ENCODE data around the gene FHIT. TPM values are rescaled to one million over a fixed set of nuclear protein-coding genes. Genes with fewer than 3 reads are reported as not detected.

FHIT gene
- total and polyA plus RNA-seq, 10 of the 15 experiments (the other 5 are each of a cell fraction or from before 2014, with no cell fraction given) = 4.2 to 14.9 (median 9.4) TPM

DNA sequence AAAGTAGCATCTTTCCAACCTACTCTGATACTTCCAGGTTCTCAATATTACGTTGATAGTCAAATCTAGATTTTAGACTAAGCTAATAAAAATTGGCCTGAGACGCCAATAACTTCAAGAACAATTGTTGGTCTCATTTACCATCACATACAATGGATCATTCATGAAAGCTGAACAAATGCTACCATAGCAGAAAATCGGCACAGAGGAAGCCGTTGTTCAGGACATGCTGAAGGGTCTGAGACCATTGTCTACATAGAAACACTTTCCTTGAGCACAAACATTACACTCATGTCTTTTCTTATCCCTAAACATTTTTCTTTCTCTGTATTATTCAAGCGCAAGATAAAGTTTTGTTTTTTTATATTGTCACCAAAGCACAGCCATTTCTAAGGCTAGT lies 37.2 kb upstream of the FHIT start:
- Histone ChIP-seq H3K4me2 (ENCODE audit: control insufficient read depth, insufficient read depth) (no peak overlapping the region), H3K4me1 (ENCODE audit: control insufficient read depth, insufficient read depth, low read length) (no peaks in the 10 kb centered on the region), H3K27me3 (replicated peaks in 1 of 2; ENCODE audit: control insufficient read depth in 2 of 2, insufficient read depth in 2 of 2, low read length in 1 of 2) (no peaks in the 10 kb centered on the region), H3K9ac (ENCODE audit: control insufficient read depth, insufficient read depth, low read length) (no peak overlapping the region), H3K4me3 (no peak overlapping the region), H3K79me2 (ENCODE audit: control insufficient read depth, insufficient read depth, low read length) (no peaks in the 10 kb centered on the region), H3K27ac (ENCODE audit: control insufficient read depth, insufficient read depth) (no peak overlapping the region), H3K9me3 (replicated peaks; ENCODE audit: control insufficient read depth, insufficient read depth, low read length) (no peaks in the 10 kb centered on the region), H4K20me1 (ENCODE audit: control insufficient read depth, insufficient read depth) (no peaks in the 10 kb centered on the region), H2AFZ (ENCODE audit: control insufficient read depth, low read depth, low read length) (no peak overlapping the region), H3K36me3 (ENCODE audit: control insufficient read depth in 2 of 2, insufficient read depth in 2 of 2, low read length in 1 of 2) (no peaks in the 10 kb centered on the region)
- ChIA-PET SMC1A (ENCODE audit: uncharacterized antibody, unreplicated experiment) (interaction anchor here (1.2 kb wide), 1 partner anchor 23 kb away, joined by 4 read pairs; no protein-coding TSS in a partner anchor), RAD21 (ENCODE audit: unreplicated experiment) (no interaction called here), POLR2A (no interaction called here), CTCF (no interaction called here)
- in situ Hi-C loops (cut with MboI) = no loop called here
- 37% methylated on average over 5 of the region's 5 CpGs for WGBS (ENCODE audit: insufficient coverage, insufficient replicate concordance, low lambda C conversion rate, missing lambda C conversion rate)
- no peak for ATAC-seq
- intact Hi-C loops (cut with micrococcal nuclease; ENCODE audit: unreplicated experiment) = no loop called here
- DNase-seq (ENCODE audit: low read depth, low spot score) = no peak
- no peak for TF ChIP-seq BACH1 (IDR thresholded peaks at IDR 0.05; ENCODE audit: borderline replicate concordance)
- TF ChIP-seq SIN3A (IDR thresholded peaks at IDR 0.05; ENCODE audit: low read depth, low read length) = no peak
- TF ChIP-seq HCFC1 (IDR thresholded peaks at IDR 0.05; ENCODE audit: low read length) = no peak
- no peak for TF ChIP-seq LARP7 (IDR thresholded peaks at IDR 0.05)
- no peak for TF ChIP-seq RUNX3 (IDR thresholded peaks at IDR 0.05; ENCODE audit: low read length)
- TF ChIP-seq IKZF1 (conservative IDR thresholded peaks at IDR 0.05) = no peak
- TF ChIP-seq NR2F1 (conservative IDR thresholded peaks at IDR 0.05) = no peak
- no peak for TF ChIP-seq ZNF592 (IDR thresholded peaks at IDR 0.05)
- TF ChIP-seq EZH2 (IDR thresholded peaks at IDR 0.05; ENCODE audit: borderline replicate concordance, control insufficient read depth, low read depth, low read length) = no peak
- no peak for TF ChIP-seq PAX5 (IDR thresholded peaks at IDR 0.05; ENCODE audit: borderline replicate concordance, low read depth, low read length)
- TF ChIP-seq, protein P1, sequence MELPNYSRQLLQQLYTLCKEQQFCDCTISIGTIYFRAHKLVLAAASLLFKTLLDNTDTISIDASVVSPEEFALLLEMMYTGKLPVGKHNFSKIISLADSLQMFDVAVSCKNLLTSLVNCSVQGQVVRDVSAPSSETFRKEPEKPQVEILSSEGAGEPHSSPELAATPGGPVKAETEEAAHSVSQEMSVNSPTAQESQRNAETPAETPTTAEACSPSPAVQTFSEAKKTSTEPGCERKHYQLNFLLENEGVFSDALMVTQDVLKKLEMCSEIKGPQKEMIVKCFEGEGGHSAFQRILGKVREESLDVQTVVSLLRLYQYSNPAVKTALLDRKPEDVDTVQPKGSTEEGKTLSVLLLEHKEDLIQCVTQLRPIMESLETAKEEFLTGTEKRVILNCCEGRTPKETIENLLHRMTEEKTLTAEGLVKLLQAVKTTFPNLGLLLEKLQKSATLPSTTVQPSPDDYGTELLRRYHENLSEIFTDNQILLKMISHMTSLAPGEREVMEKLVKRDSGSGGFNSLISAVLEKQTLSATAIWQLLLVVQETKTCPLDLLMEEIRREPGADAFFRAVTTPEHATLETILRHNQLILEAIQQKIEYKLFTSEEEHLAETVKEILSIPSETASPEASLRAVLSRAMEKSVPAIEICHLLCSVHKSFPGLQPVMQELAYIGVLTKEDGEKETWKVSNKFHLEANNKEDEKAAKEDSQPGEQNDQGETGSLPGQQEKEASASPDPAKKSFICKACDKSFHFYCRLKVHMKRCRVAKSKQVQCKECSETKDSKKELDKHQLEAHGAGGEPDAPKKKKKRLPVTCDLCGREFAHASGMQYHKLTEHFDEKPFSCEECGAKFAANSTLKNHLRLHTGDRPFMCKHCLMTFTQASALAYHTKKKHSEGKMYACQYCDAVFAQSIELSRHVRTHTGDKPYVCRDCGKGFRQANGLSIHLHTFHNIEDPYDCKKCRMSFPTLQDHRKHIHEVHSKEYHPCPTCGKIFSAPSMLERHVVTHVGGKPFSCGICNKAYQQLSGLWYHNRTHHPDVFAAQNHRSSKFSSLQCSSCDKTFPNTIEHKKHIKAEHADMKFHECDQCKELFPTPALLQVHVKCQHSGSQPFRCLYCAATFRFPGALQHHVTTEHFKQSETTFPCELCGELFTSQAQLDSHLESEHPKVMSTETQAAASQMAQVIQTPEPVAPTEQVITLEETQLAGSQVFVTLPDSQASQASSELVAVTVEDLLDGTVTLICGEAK (IDR thresholded peaks at IDR 0.05; ENCODE audit: borderline replicate concordance) = no peak
- no peak for TF ChIP-seq SUZ12 (IDR thresholded peaks at IDR 0.05; ENCODE audit: unreplicated experiment)
- TF ChIP-seq, protein P2, sequence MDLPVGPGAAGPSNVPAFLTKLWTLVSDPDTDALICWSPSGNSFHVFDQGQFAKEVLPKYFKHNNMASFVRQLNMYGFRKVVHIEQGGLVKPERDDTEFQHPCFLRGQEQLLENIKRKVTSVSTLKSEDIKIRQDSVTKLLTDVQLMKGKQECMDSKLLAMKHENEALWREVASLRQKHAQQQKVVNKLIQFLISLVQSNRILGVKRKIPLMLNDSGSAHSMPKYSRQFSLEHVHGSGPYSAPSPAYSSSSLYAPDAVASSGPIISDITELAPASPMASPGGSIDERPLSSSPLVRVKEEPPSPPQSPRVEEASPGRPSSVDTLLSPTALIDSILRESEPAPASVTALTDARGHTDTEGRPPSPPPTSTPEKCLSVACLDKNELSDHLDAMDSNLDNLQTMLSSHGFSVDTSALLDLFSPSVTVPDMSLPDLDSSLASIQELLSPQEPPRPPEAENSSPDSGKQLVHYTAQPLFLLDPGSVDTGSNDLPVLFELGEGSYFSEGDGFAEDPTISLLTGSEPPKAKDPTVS (IDR thresholded peaks at IDR 0.05; ENCODE audit: low read depth, low read length) = no peak
- no peak for FAIRE-seq
- BruUV-seq (replicated peaks) = no TSS peak
